ENCODE results near the gene ASIC3.

ASIC3 gene

GRCh38 chr7:151099486-151100211 lies 51.3 kb downstream of the ASIC3 start:
- FAIRE-seq = no peak
- DNase-seq (ENCODE audit: insufficient read length, low spot score) = no peak

DNA sequence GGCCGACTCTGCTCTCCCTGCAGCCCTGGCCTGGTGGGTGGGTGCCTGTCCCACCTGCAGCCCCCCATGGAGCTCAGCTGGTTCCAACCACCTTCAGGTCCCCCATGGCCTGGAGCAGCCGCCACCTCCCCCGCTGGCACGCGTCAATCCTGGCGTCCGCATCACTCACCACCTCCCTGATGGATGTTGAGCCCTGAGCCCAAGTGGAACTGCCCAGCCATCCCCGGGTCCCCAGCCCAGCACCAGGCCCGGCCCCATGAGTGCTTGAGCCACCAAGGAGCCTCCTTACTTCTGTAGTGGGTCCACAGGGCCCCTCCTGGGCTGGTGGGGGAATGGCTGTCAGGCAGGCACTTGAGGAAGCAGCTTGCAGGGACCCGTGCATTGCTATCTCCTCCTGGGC lies 52.6 kb downstream of the ASIC3 start:
- no peak for FAIRE-seq
- no peak for DNase-seq (ENCODE audit: insufficient read length, low spot score)

- DNase-seq (ENCODE audit: insufficient read length, low spot score) = no peak
- FAIRE-seq = no peak
Measured at GRCh38 chr7:151101621-151102396, 53.5 kb downstream of the ASIC3 start.

All from HTR-8/SVneo (cell line).